Natural killer cell (primary cell): Measurements from ENCODE around the gene ZNRF3. TPM values are rescaled to one million over a fixed set of nuclear protein-coding genes. Genes with fewer than 3 reads are reported as not detected.

Experiments used
- ATAC-seq, 3 donors: fragments of 150-1000 bp in 2 of 3; fragments of 200-7000 bp in 1 of 3; cut with Tn5 transposase; 1 replicate in 1 of 3; 2 replicates in 2 of 3; pipeline ENCODE4 v1.10.0; 2021; ENCODE audit warnings: mild to moderate bottlenecking in 2 of 3, moderate library complexity in 2 of 3
- DNase-seq, 2 donors: peaks; one replicate each; pipeline versions ENCODE4 v3.0.0 to v3.0.0-alpha.2; 2013 to 2021; ENCODE audit warnings: mixed read lengths in 1 of 2
- H3K27ac ChIP-seq: one replicate; pipeline ENCODE4 v1.5.1; 2013; ENCODE audit warnings: mild to moderate bottlenecking, low read length
- H3K27me3 ChIP-seq: one replicate; pipeline ENCODE4 v1.6.1; 2013; ENCODE audit warnings: low read length; ENCODE audit not compliant: control insufficient read depth, insufficient read depth
- H3K36me3 ChIP-seq: one replicate; pipeline ENCODE4 v1.6.1; 2013; ENCODE audit warnings: low read length; ENCODE audit not compliant: control insufficient read depth, insufficient read depth
- H3K4me1 ChIP-seq: one replicate; pipeline ENCODE4 v1.6.1; 2013; ENCODE audit warnings: low read length; ENCODE audit not compliant: control insufficient read depth, insufficient read depth
- H3K4me3 ChIP-seq: one replicate; pipeline ENCODE4 v1.5.1; 2013; ENCODE audit warnings: low read length
- H3K9me3 ChIP-seq: one replicate; pipeline ENCODE4 v1.6.1; 2013; ENCODE audit warnings: low read length; ENCODE audit not compliant: control insufficient read depth, insufficient read depth
- H3K27ac Mint-ChIP-seq, 2 donors: one replicate each; pipeline ENCODE4 v1.8.0; 2022; ENCODE audit warnings: mild to moderate bottlenecking in 2 of 2, mixed read lengths in 2 of 2, moderate library complexity in 1 of 2
- H3K27me3 Mint-ChIP-seq, 2 donors: one replicate each; pipeline ENCODE4 v1.8.0; 2022; ENCODE audit warnings: low read depth in 2 of 2, mixed read lengths in 2 of 2
- H3K36me3 Mint-ChIP-seq: one replicate; pipeline ENCODE4 v1.8.0; 2022; ENCODE audit warnings: mixed read lengths
- H3K4me1 Mint-ChIP-seq, 2 donors: one replicate each; pipeline ENCODE4 v1.8.0; 2022; ENCODE audit warnings: mixed read lengths in 2 of 2
- H3K4me3 Mint-ChIP-seq: one replicate; pipeline ENCODE4 v1.8.0; 2022; ENCODE audit warnings: mild to moderate bottlenecking, moderate library complexity, mixed read lengths
- H3K9me3 Mint-ChIP-seq, 2 donors: one replicate each; pipeline ENCODE4 v1.8.0; 2022; ENCODE audit warnings: mixed read lengths in 2 of 2
- CTCF ChIP-seq: fragments of 200-600 bp; IDR thresholded peaks from one replicate; pipeline ENCODE4 v1.8.0; 2022; ENCODE audit warnings: antibody characterized with exemption
- WGBS: methylation state at CpG from one replicate; pipeline ENCODE4 v1.1.7; 2013; ENCODE audit warnings: missing lambda C conversion rate; ENCODE audit not compliant: insufficient coverage; 5-methylcytosine and 5-hydroxymethylcytosine counted together
- intact Hi-C: fragments of 100-400 bp; cut with micrococcal nuclease; formaldehyde crosslinking; loops from one replicate; pipeline ENCODE4 v1.14.2; 2022
- total RNA-seq, 4 donors: library from RNA; stranded (reverse); fragments of 120-200 nt in 1 of 4; gene quantifications; one replicate each; pipeline versions ENCODE4 v1.2.3 to v1.2.4, GENCODE V29; 2013 to 2022

Gene ZNRF3
- total RNA-seq, 3 donors from 2014 or later (not counting 1 experiment from before 2014, with no cell fraction given), result 0.23 to 0.34 (median 0.33) TPM

- TF ChIP-seq CTCF, result no peak
- Mint-ChIP-seq H3K9me3 (no peaks in the 10 kb centered on the region), H3K4me1 (peaks cover 10 to 16% of the 10 kb centered on the region in 2 donors), H3K27ac (peak overlapping the region in 1 of 2 donors; percentile 38), H3K27me3 (peaks cover 16 to 28% of the 10 kb centered on the region in 2 donors), H3K4me3 (no peak overlapping the region), H3K36me3 (no peaks in the 10 kb centered on the region)
- ATAC-seq (no peak), DNase-seq (no peak)
- Histone ChIP-seq H3K4me1 (peaks cover 4% of the 10 kb centered on the region), H3K9me3 (no peaks in the 10 kb centered on the region), H3K27me3 (no peaks in the 10 kb centered on the region), H3K27ac (no peak overlapping the region), H3K4me3 (no peak overlapping the region), H3K36me3 (no peaks in the 10 kb centered on the region)
- WGBS, result 100% methylated on average over 4 of the region's 4 CpGs
- intact Hi-C loops, result no loop called here
These were observed 17.1 kb downstream of the ZNRF3 start for GRCh38 chr22:28900379-28900925.

GRCh38 chr22:28902490-28902889 lies 19.1 kb downstream of the ZNRF3 start:
- H3K27ac ChIP-seq, result no peak overlapping the region
- Mint-ChIP-seq H3K4me3 (no peak overlapping the region), H3K4me1 (peaks cover 10 to 16% of the 10 kb centered on the region in 2 donors), H3K9me3 (no peaks in the 10 kb centered on the region), H3K27me3 (peaks cover 13 to 32% of the 10 kb centered on the region in 2 donors), H3K27ac (no peak overlapping the region), H3K36me3 (no peaks in the 10 kb centered on the region)
- ATAC-seq (no peak), DNase-seq (no peak)
- WGBS, result 95% methylated on average over 2 of the region's 3 CpGs
- peaks cover 4% of the 10 kb centered on the region for H3K4me1 ChIP-seq
- TF ChIP-seq CTCF, result no peak
- H3K4me3 ChIP-seq, result no peak overlapping the region
- no peaks in the 10 kb centered on the region for H3K27me3 ChIP-seq
- no peaks in the 10 kb centered on the region for H3K36me3 ChIP-seq
- no peaks in the 10 kb centered on the region for H3K9me3 ChIP-seq
- intact Hi-C loops, result no loop called here

GRCh38 chr22:28903080-28903479 lies 19.7 kb downstream of the ZNRF3 start:
- DNase-seq, result no peak
- Histone ChIP-seq H3K4me1 (peaks cover 4% of the 10 kb centered on the region), H3K4me3 (no peak overlapping the region), H3K9me3 (no peaks in the 10 kb centered on the region), H3K27me3 (no peaks in the 10 kb centered on the region), H3K36me3 (no peaks in the 10 kb centered on the region), H3K27ac (no peak overlapping the region)
- Mint-ChIP-seq H3K27ac (no peak overlapping the region), H3K9me3 (no peaks in the 10 kb centered on the region), H3K4me3 (no peak overlapping the region), H3K36me3 (no peaks in the 10 kb centered on the region), H3K4me1 (peaks cover 10 to 16% of the 10 kb centered on the region in 2 donors), H3K27me3 (peaks cover 10 to 37% of the 10 kb centered on the region in 2 donors)
- no peak for TF ChIP-seq CTCF
- 97% methylated on average over 11 of the region's 11 CpGs for WGBS
- ATAC-seq, result no peak
- intact Hi-C loops, result no loop called here

GRCh38 chr22:28903729-28904128 lies 20.4 kb downstream of the ZNRF3 start:
- H3K9me3 Mint-ChIP-seq, result no peaks in the 10 kb centered on the region
- no peak overlapping the region for H3K27ac ChIP-seq
- intact Hi-C loops, result no loop called here
- H3K27ac Mint-ChIP-seq, result no peak overlapping the region
- H3K36me3 Mint-ChIP-seq, result no peaks in the 10 kb centered on the region
- 93% methylated on average over 5 of the region's 6 CpGs for WGBS
- DNase-seq, result no peak
- no peak for ATAC-seq
- no peaks in the 10 kb centered on the region for H3K27me3 ChIP-seq
- peaks cover 4% of the 10 kb centered on the region for H3K4me1 ChIP-seq
- no peaks in the 10 kb centered on the region for H3K36me3 ChIP-seq
- no peaks in the 10 kb centered on the region for H3K9me3 ChIP-seq
- no peak overlapping the region for H3K4me3 ChIP-seq
- no peak overlapping the region for H3K4me3 Mint-ChIP-seq
- no peak for TF ChIP-seq CTCF
- peaks cover 10 to 44% of the 10 kb centered on the region in 2 donors for H3K27me3 Mint-ChIP-seq
- H3K4me1 Mint-ChIP-seq, result peaks cover 7 to 16% of the 10 kb centered on the region in 2 donors
